ENCODE results near the gene LRRC40.
"Not testable (repeated sequence)": the region's sequence is repeated elsewhere in the genome, so short reads cannot be mapped to it uniquely, and the experiment has no call there.

Gene LRRC40

GRCh38 chr1:70205434-70206118, at the start of gene LRRC40:
Gene LRRC40 (minus strand): TSS chr1:70205579. CDS start chr1:70205540, 39 bp downstream.
- DNase-seq (ENCODE audit: low spot score) = peak; percentile 97

DNA sequence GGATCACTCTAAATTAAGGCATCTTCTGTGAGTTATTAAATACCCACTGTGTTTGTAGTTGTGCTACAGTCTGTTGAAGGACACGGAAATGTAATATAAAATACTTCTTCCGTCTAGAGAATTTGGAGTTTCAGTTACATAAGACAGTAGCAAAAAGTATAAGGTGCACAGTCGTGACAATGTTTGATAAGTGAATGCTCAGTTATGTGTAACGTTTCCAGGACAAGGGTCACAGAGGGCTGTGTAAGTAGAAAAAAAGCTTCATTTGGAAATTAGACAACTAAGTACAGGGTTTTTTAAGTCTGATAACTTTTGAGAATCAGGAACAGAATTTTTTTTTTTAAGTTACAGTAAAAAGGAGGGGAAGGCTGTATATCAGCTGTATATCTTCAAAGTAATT, 43.4 kb upstream of the LRRC40 start:
- DNase-seq (ENCODE audit: low spot score) = no peak

DNA sequence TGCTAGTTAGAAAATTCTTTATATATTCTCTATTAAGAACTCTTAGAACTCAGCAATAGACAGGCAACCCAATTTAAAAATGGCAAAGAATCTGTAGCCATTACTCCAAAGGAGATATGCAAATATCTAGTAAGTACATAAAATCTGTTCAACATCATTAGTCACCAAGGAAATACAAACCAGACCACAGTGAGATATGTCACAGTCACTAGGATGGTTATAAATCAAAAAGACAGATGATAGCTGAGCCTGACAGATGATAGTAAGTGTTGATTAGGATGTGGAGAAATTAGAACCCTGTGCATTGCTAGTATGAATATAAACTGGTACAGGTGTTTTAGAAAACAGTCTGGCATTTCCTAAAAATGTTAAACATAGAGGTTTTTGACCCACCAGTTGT, 42.4 kb upstream of the LRRC40 start:
- no peak for DNase-seq (ENCODE audit: low spot score)

DNA sequence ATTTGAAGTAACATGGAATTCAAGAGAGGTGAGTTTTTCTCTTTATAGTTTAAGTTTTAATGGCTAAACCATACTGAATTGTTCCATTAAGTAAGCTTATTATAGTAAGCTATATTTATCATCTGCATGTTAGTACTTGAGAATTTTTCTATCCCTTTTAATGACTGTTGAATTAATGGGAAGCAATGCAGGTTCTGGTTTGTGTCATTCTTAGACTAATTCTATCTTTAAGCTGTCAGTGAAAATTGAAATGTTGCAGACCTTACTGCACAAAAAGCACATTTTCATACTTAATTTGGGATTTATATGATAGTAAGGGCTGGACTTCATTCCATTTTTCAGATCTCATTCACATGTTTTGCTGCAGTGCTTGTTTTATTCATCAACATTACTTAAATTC, 41.7 kb upstream of the LRRC40 start:
- no peak for DNase-seq (ENCODE audit: low spot score)

GRCh38 chr1:70239940-70240339, 34.6 kb upstream of the LRRC40 start:
- no peak for DNase-seq (ENCODE audit: low spot score)

DNA sequence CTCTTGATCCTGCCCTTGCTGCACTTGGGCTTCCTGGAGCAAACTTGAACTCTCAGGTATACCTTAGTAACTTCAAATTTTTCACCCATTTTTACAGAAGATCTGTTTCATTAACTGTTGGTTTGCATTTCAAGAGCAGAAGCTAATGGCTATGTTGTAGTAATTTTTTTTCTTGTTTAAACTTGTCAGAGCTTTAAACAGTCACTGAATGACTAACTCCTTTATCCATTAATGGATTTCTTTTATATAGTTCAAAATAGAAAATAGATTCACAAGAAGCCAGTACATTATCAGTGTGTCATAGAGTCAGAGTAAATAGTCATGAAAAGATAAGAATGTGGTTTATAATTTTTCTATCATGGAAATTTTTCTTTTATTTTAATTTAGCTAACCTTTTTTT, 29.4 kb upstream of the LRRC40 start:
- DNase-seq (ENCODE audit: low spot score) = no peak

DNA sequence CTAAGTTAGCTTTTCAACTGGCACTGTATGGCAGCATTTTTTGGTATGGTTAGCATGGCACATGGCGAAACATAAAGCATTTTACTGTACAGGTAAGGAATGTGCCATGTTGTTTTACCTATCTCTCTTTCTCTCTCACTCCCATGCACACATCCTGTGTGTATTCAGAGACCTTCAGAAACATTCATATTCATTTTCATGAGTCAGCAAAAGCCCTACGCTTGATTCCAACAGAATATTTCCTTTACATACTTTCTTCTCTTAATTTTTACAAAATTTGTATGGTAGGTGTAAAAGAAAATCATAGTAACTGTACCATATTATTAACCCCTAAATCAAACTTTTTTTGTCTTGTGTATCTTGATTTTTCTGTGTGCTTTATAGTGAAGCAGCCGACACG, 26.1 kb upstream of the LRRC40 start:
- no peak for DNase-seq (ENCODE audit: low spot score)

GRCh38 chr1:70228670-70229069, 23.3 kb upstream of the LRRC40 start:
- DNase-seq (ENCODE audit: low spot score) = no peak

DNA sequence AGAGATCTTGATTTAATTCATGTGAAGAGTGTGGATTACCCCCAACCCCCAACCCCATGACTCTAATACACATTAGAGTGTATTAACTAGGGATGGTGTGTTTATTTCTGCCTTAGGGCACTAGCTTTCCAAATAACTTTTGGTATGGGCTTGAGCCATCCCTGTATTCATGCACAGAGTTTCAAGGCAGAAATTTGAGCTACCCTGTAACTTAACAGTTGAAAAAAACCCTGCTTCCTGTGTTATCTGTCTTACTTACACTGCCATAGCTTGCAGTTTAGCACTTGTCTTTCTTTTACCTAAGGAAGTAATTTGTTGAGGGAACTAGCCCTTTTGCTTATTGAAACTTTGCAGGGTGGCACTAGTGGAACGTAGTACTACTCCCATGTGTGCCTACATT, 22.1 kb upstream of the LRRC40 start:
- DNase-seq (ENCODE audit: low spot score) = no peak

DNA sequence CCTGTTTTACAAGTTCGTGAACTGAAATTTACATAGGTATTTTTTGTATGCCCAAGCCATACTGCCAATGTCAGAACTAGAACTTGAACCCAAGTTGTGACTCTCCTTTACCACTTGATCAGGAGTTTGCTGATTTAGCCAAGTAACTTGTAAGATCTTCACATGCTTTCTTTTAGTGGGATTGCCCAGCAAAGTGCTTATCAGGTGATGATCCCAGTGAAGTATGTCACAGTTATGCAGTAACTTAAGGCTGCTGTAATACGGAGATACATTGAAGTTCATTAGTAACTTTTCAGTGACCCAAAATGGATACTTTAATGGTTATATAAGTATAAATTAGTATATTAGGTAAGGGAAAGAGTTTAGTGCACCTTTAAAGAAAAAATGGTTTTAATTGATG, 19.6 kb upstream of the LRRC40 start:
- no peak for DNase-seq (ENCODE audit: low spot score)

- no peak for DNase-seq (ENCODE audit: low spot score)
Observed at GRCh38 chr1:70222716-70223235, 17.4 kb upstream of the LRRC40 start.

DNA sequence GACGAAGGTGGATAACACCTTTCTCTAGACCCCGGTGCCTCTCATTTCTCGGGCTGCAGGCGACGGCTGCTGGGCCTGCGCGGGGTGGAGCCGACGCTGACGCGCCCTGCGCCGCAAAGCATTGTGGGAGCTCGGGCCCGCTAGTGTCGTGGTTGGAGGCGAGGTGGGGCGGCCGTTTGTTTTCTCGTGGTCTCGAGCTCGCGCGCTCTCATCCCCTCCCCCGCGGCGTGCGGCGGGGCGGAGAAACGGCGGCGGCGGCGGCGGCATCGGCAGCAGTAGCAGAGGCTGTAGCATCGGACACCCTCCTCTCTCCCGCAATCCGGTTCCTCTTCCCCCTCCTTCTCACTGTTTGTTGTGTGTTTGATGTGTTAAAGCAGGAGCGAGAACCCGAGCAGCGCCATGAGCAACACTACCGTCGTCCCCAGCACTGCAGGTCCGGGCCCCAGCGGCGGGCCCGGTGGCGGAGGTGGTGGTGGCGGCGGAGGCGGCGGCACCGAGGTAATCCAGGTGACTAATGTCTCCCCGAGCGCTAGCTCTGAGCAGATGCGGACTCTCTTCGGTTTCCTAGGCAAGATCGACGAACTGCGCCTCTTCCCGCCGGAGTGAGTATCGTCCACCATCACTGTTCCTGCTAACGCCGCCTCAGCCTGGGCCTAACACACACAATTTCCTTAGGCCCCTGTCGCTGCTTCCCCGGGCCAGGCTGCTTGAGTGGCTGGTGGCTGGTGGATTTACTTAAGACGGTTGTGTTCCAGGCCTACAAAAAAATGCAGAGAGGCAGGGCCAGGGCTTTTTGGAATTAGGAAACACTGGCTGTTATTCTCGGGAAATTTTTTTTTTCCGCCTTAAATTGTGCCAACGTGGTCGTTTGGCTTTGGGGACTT, 16.1 kb upstream of the LRRC40 start, which contains the start of gene SRSF11:
TSS of gene SRSF11 (plus strand) at position 143 of the 884 bp plus-strand sequence. CDS start at position 400, 257 bp downstream.
- DNase-seq (ENCODE audit: low spot score) = peak; percentile 96

DNA sequence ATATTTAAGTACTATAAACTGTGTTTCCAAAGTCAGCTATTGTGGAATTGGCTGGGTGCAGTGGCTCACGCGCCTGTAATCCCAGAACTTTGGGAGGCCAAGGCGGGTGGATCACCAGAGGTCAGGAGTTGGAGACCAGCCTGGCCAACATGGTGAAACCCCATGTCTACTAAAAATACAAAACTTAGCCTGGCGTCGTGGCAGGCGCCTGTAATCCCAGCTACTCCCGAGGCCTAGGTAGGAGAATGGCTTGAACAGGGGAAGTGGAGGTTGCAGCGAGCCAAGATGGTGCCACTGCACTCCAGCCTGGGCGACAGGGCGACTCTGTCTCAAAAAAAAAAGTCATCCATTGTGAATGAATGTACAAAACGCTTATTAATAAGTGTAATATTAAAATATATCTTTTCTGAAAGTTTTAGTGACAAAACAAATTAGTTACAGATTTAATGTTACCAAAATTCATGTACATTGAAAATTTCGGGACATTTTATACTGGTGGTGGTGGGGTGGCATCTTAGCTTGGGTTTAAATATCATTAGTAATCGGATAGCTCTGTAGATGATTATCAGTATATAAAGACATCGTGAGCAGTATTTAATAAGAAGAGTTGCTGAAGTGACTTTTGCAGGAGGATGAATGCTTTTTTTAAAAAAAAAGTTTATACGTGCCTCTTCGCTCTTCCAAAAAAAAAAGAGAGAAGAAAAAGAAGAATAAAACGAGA, 15.3 kb upstream of the LRRC40 start:
- DNase-seq (ENCODE audit: low spot score) = no peak

GRCh38 chr1:70220015-70220414, 14.6 kb upstream of the LRRC40 start:
- DNase-seq (ENCODE audit: low spot score) = no peak

- no peak for DNase-seq (ENCODE audit: low spot score)
Observed at GRCh38 chr1:70211541-70211940, 6.2 kb upstream of the LRRC40 start.

DNA sequence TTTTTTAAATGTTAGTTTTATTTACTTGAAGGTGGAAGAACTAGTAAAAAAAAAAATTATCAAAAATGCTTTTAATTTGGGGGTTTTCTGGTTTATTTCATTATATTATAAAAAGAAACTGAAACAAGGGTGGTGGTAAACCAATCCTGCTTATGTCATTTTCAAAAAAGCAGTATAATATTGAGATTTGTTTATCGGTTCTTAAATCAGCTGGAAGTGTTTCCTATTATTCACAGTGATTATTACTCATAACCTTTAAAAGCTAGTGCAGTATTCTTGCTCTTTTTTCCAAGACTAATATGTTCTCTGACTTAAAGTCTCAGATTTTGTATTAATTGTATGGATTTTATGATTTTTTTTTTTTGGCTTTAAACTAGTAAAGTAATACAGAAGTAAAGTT, 5.4 kb upstream of the LRRC40 start:
- DNase-seq (ENCODE audit: low spot score) = no peak

DNA sequence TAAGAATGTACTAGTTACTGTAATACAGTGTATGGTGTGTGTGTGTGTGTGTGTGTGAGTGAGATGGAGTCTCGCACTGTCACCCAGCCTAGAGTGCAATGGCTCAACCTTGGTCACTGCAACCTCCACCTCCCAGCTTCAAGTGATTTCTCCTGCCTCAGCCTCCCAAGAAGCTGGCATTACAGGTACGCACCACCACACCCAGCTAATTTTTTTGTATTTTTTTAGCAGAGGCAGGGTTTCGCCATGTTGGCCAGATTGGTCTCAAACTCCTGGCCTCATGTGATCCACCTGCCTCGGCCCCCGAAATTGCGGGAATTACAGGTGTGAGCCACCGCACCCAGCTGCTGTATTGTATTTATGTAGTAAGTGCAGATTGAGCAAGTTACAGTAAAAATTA, 2.9 kb upstream of the LRRC40 start:
- DNase-seq (ENCODE audit: low spot score) = no peak

- DNase-seq (ENCODE audit: low spot score) = no peak
Observed at GRCh38 chr1:70207492-70207891, 2.1 kb upstream of the LRRC40 start.

DNA sequence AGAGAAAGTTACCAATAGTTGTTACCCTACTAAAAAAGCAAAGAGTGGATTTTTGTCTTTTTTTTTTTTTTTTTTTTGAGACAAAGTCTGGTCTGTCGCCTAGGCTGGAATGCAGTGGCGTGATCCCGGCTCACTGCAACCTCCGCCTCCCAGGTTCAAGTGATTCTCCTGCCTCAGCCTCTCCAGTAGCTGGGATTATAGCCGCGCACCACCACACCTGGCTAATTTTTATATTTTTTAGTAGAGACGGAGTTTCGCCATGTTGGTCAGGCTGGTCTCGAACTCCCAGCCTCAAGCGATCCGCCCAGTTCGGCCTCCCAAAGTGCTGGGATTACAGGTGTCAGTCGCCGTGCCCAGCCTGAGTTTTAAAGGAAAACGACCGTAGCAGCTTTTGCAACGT, 1.5 kb upstream of the LRRC40 start:
- not testable (repeated sequence) for DNase-seq (ENCODE audit: low spot score)

DNA sequence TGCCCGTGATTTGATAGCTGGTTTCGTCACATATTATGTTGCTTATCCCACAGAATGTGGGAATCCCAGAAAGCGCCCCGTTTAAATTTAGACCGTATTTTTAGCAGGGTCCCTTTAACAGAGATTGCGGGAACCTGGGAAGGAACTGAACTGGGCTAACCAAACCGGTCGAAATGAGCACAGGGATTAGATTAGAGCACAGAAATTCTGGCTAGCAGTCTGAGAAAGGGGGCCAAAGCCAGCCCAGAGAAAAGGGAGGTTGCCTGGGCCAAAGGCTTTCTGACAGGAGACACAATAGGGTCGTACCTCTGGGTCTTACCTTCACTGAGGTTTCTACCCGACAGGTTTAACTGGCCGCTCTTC, 327 bp downstream of the LRRC40 start:
- DNase-seq (ENCODE audit: low spot score) = no peak

- no peak for DNase-seq (ENCODE audit: low spot score)
Observed at GRCh38 chr1:70204600-70204999, 779 bp downstream of the LRRC40 start.

- no peak for DNase-seq (ENCODE audit: low spot score)
Observed at GRCh38 chr1:70204139-70204538, 1.2 kb downstream of the LRRC40 start.

Measured in Ammon's horn (tissue), 1 donor.